B cell (primary cell): ENCODE results near the gene BTBD17. TPM values are rescaled to one million over a fixed set of nuclear protein-coding genes. Genes with fewer than 3 reads are reported as not detected.

Source experiments
- ATAC-seq: fragments of 200-7000 bp; cut with Tn5 transposase; one replicate; pipeline ENCODE4 v1.10.0; 2021; ENCODE audit warnings: low read depth, mild to moderate bottlenecking, moderate number of reproducible peaks, moderate library complexity
- CTCF ChIA-PET: fragments of 350-600 bp; sonication (Branson Sonifier 250); formaldehyde crosslinking; loops from one replicate; lab custom pipeline; 2021; ENCODE audit warnings: antibody characterized with exemption, inconsistent platforms; lab: Charles Lee
- POLR2A ChIA-PET: fragments of 350-600 bp; sonication (Branson Sonifier 250); formaldehyde crosslinking; loops from one replicate; lab custom pipeline; 2021; ENCODE audit warnings: antibody characterized with exemption; lab: Charles Lee
- DNase-seq: peaks from one replicate; pipeline ENCODE4 v3.0.0; 2013
- H2AFZ ChIP-seq: 2 replicates; pipeline ENCODE4 v1.6.1; 2012; ENCODE audit warnings: mild to moderate bottlenecking, low read depth, low read length; ENCODE audit not compliant: insufficient read depth, poor library complexity, severe bottlenecking
- H3K27ac ChIP-seq, 2 donors: 1 replicate in 1 of 2; 2 replicates in 1 of 2; pipeline ENCODE4 v1.5.1; 2012 to 2013; ENCODE audit warnings: low read length in 2 of 2, mild to moderate bottlenecking in 2 of 2, moderate library complexity in 1 of 2
- H3K27me3 ChIP-seq, 4 experiments: fragments of 200-600 bp in 1 of 4; sonication (generic) in 1 of 4; replicated peaks in 1 of 4; 1 replicate in 2 of 4; 2 replicates in 2 of 4; pipeline versions ENCODE4 v1.6.1 to v1.7.0; 2013 to 2016; ENCODE audit warnings: low read length in 3 of 4, mild to moderate bottlenecking in 2 of 4, mixed read lengths in 1 of 4, moderate library complexity in 1 of 4; ENCODE audit not compliant: insufficient read depth in 4 of 4, control insufficient read depth in 3 of 4; ENCODE audit errors: control extremely low read depth in 1 of 4
- H3K36me3 ChIP-seq, 2 experiments: replicated peaks in 1 of 2; 1 replicate in 1 of 2; 2 replicates in 1 of 2; pipeline versions ENCODE4 v1.6.1 to v1.7.1; 2013; ENCODE audit warnings: low read length in 1 of 2; ENCODE audit not compliant: insufficient read depth in 2 of 2, control insufficient read depth in 1 of 2; ENCODE audit errors: control extremely low read depth in 1 of 2, extremely low read depth in 1 of 2
- H3K4me1 ChIP-seq, 2 donors: fragments of 200-600 bp in 1 of 2; sonication (generic) in 1 of 2; 1 replicate in 1 of 2; 2 replicates in 1 of 2; pipeline versions ENCODE4 v1.5.1 to v1.6.1; 2013 to 2017; ENCODE audit warnings: low read length in 2 of 2; ENCODE audit not compliant: control insufficient read depth in 2 of 2, insufficient read depth in 2 of 2
- H3K4me2 ChIP-seq: replicated peaks from 2 replicates; pipeline ENCODE3; 2012; ENCODE audit warnings: mild to moderate bottlenecking, low read depth, low read length; ENCODE audit not compliant: poor library complexity, severe bottlenecking
- H3K4me3 ChIP-seq, 5 experiments: fragments of 200-600 bp in 1 of 5; sonication (generic) in 1 of 5; 1 replicate in 3 of 5; 2 replicates in 2 of 5; pipeline versions ENCODE4 v1.5.1 to v1.7.0; 2011 to 2016; ENCODE audit warnings: low read length in 4 of 5, mild to moderate bottlenecking in 4 of 5, low read depth in 2 of 5, control low read depth in 1 of 5, moderate library complexity in 1 of 5; ENCODE audit not compliant: insufficient read depth in 1 of 5; ENCODE audit errors: control extremely low read depth in 1 of 5, extremely low read depth in 1 of 5
- H3K79me2 ChIP-seq: fragments of 200-600 bp; sonication (generic); one replicate; pipeline ENCODE4 v1.6.0; 2016; ENCODE audit warnings: low read length; ENCODE audit not compliant: control insufficient read depth, insufficient read depth
- H3K9ac ChIP-seq: fragments of 200-600 bp; sonication (generic); 2 replicates; pipeline ENCODE4 v1.6.1; 2017; ENCODE audit warnings: mild to moderate bottlenecking, low read length, moderate library complexity
- H3K9me3 ChIP-seq, 3 donors: one replicate each; pipeline versions ENCODE4 v1.6.1 to v1.7.1; 2013; ENCODE audit warnings: low read length in 2 of 3; ENCODE audit not compliant: control insufficient read depth in 2 of 3, insufficient read depth in 1 of 3; ENCODE audit errors: control extremely low read depth in 1 of 3
- H4K20me1 ChIP-seq: 2 replicates; pipeline ENCODE4 v1.6.0; 2012; ENCODE audit warnings: mild to moderate bottlenecking, low read length; ENCODE audit not compliant: insufficient read depth, control insufficient read depth, poor library complexity, severe bottlenecking
- H3K27ac Mint-ChIP-seq: one replicate; pipeline ENCODE4 v1.8.0; 2021; ENCODE audit warnings: mixed read lengths
- H3K27me3 Mint-ChIP-seq: one replicate; pipeline ENCODE4 v1.8.0; 2021; ENCODE audit warnings: mixed read lengths
- H3K4me1 Mint-ChIP-seq: one replicate; pipeline ENCODE4 v1.8.0; 2021; ENCODE audit warnings: mixed read lengths
- H3K4me3 Mint-ChIP-seq: one replicate; pipeline ENCODE4 v1.8.0; 2021; ENCODE audit warnings: mixed read lengths
- H3K9me3 Mint-ChIP-seq: one replicate; pipeline ENCODE4 v1.8.0; 2022; ENCODE audit warnings: mixed read lengths; ENCODE audit not compliant: insufficient read depth
- CTCF ChIP-seq: fragments of 200-600 bp; IDR thresholded peaks from one replicate; pipeline ENCODE4 v1.8.0; 2022; ENCODE audit warnings: antibody characterized with exemption, mild to moderate bottlenecking
- EZH2 ChIP-seq: IDR thresholded peaks from 2 replicates; pipeline ENCODE4 v1.6.1; 2012; ENCODE audit warnings: borderline replicate concordance, low read depth, mild to moderate bottlenecking, moderate library complexity, low read length; ENCODE audit not compliant: insufficient read depth, poor library complexity, severe bottlenecking
- WGBS: methylation state at CpG from one replicate; pipeline ENCODE4 v1.1.5; 2013; ENCODE audit warnings: missing lambda C conversion rate; ENCODE audit not compliant: insufficient coverage; 5-methylcytosine and 5-hydroxymethylcytosine counted together
- intact Hi-C: fragments of 100-400 bp; cut with micrococcal nuclease; formaldehyde crosslinking; loops from one replicate; pipeline ENCODE4 v1.10.0; 2022
- polyA plus RNA-seq: library from polyadenylated mRNA; depleted of rRNA; stranded (reverse); fragments of >200 nt; gene quantifications from 2 replicates; pipeline ENCODE4 v1.2.3, GENCODE V29; 2012
- total RNA-seq, 2 donors: library from RNA; stranded (reverse); fragments of 120-200 nt in 1 of 2; gene quantifications; 1 replicate in 1 of 2; 2 replicates in 1 of 2; pipeline versions ENCODE4 v1.2.3 to v1.2.4, GENCODE V29; 2013 to 2022

The BTBD17 gene
- total and polyA plus RNA-seq, 2 donors (not counting 1 experiment from before 2014, with no cell fraction given), result not detected

GRCh38 chr17:74359916-74360315 is 1.8 kb downstream of the BTBD17 start:
- TF ChIP-seq CTCF (no peak), EZH2 (no peak)
- H3K4me1 Mint-ChIP-seq, result peaks cover 2% of the 10 kb centered on the region
- WGBS, result 95% methylated on average over 22 of the region's 22 CpGs
- Histone ChIP-seq H3K9ac (no peak overlapping the region), H4K20me1 (no peaks in the 10 kb centered on the region), H2AFZ (no peak overlapping the region), H3K4me3 (no peak overlapping the region), H3K79me2 (no peaks in the 10 kb centered on the region), H3K36me3 (no peaks in the 10 kb centered on the region), H3K4me1 (peaks cover 0 to 7% of the 10 kb centered on the region in 2 donors), H3K27ac (no peak overlapping the region), H3K27me3 (peaks cover 0 to 50% (median 10%) of the 10 kb centered on the region in 4 experiments), H3K9me3 (no peaks in the 10 kb centered on the region), H3K4me2 (no peak overlapping the region)
- no peak overlapping the region for H3K27ac Mint-ChIP-seq
- H3K4me3 Mint-ChIP-seq, result no peak overlapping the region
- peaks cover 43% of the 10 kb centered on the region for H3K27me3 Mint-ChIP-seq
- no peak for DNase-seq
- intact Hi-C loops, result no loop called here
- ATAC-seq, result no peak
- ChIA-PET POLR2A (no interaction called here), CTCF (interaction anchor here (0.8 to 3.8 kb wide), 5 partner anchors 8 to 154 kb away, joined by 3 to 20 read pairs (median 3); partner anchors contain the start of gene GPR142)
- H3K9me3 Mint-ChIP-seq, result no peaks in the 10 kb centered on the region

DNA sequence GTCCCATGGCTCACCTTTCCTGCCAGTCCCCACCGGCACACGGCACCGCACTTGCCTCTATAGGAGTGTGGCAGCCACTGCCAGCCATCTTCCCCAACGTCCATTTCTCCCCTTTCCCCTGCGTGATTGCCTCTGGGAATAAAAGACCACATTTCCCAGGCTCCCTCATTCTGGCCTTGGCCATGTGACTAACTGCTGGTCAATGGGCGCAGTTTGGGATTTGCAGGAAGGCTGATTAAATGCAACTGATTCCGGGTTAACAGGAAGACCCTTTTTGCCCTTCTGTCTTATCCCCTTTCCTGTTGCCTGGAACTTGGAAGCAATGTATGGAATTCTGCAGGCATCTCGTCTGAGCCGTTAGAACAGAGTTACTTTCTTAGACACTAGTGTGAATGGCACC is 3.0 kb downstream of the BTBD17 start:
- no peak overlapping the region for H2AFZ ChIP-seq
- H3K4me2 ChIP-seq, result no peak overlapping the region
- H3K4me1 Mint-ChIP-seq, result peaks cover 5% of the 10 kb centered on the region
- ChIA-PET CTCF (interaction anchor here (3.8 kb wide), 1 partner anchor 10 kb away, joined by 20 read pairs; the partner anchor contains the start of gene GPR142), POLR2A (no interaction called here)
- no peaks in the 10 kb centered on the region for H3K36me3 ChIP-seq
- 95% methylated on average over 5 of the region's 9 CpGs for WGBS
- no peak for TF ChIP-seq EZH2
- TF ChIP-seq CTCF, result no peak
- H3K9ac ChIP-seq, result no peak overlapping the region
- H4K20me1 ChIP-seq, result no peaks in the 10 kb centered on the region
- no peak overlapping the region for H3K27ac Mint-ChIP-seq
- H3K27ac ChIP-seq, result no peak overlapping the region
- intact Hi-C loops, result no loop called here
- H3K79me2 ChIP-seq, result no peaks in the 10 kb centered on the region
- H3K4me3 ChIP-seq, result no peak overlapping the region
- ATAC-seq (no peak), DNase-seq (no peak)
- H3K9me3 Mint-ChIP-seq, result no peaks in the 10 kb centered on the region
- H3K27me3 Mint-ChIP-seq, result peaks cover 50% of the 10 kb centered on the region
- no peak overlapping the region for H3K4me3 Mint-ChIP-seq
- H3K9me3 ChIP-seq, result no peaks in the 10 kb centered on the region
- peaks cover 0 to 62% (median 13%) of the 10 kb centered on the region in 4 experiments for H3K27me3 ChIP-seq
- peaks cover 0 to 7% of the 10 kb centered on the region in 2 donors for H3K4me1 ChIP-seq
